Astrocyte (in vitro differentiated cells and primary cell): ENCODE measurements around the gene MORN4. TPM values are rescaled to one million over a fixed set of nuclear protein-coding genes. Genes with fewer than 3 reads are reported as not detected.
"Not testable (repeated sequence)": the region's sequence is repeated elsewhere in the genome, so short reads cannot be mapped to it uniquely, and the experiment has no call there.

Source experiments
- DNase-seq: peaks from one replicate; pipeline ENCODE4 v3.0.0-alpha.2; 2010; ENCODE audit warnings: low read depth
- FAIRE-seq: peaks from 2 replicates; lab custom pipeline; 2011; peaks lifted over from hg19 to GRCh38; lab: Jason Lieb, UNC
- H2AFZ ChIP-seq: 2 replicates; pipeline ENCODE4 v1.6.0; 2012; ENCODE audit warnings: low read depth, low read length, inconsistent platforms
- H3K27ac ChIP-seq: 2 replicates; pipeline ENCODE4 v1.5.1; 2011; ENCODE audit warnings: low read depth, low read length, inconsistent platforms
- H3K27me3 ChIP-seq: 2 replicates; pipeline ENCODE4 v1.6.0; 2011; ENCODE audit warnings: low read length, inconsistent platforms; ENCODE audit not compliant: insufficient read depth
- H3K36me3 ChIP-seq: 2 replicates; pipeline ENCODE4 v1.5.1; 2011; ENCODE audit warnings: low read length, inconsistent platforms; ENCODE audit not compliant: insufficient read depth
- H3K4me1 ChIP-seq: 2 replicates; pipeline ENCODE4 v1.5.1; 2011; ENCODE audit warnings: low read length, inconsistent platforms; ENCODE audit not compliant: insufficient read depth
- H3K4me2 ChIP-seq: 2 replicates; pipeline ENCODE4 v1.6.0; 2012; ENCODE audit warnings: low read length, inconsistent platforms
- H3K4me3 ChIP-seq: 2 replicates; pipeline ENCODE4 v1.5.1; 2011; ENCODE audit warnings: low read depth, mild to moderate bottlenecking, low read length, inconsistent platforms; ENCODE audit not compliant: insufficient read depth
- H3K79me2 ChIP-seq: 2 replicates; pipeline ENCODE4 v1.6.0; 2012; ENCODE audit warnings: mild to moderate bottlenecking, low read length, inconsistent platforms; ENCODE audit not compliant: insufficient read depth
- H3K9ac ChIP-seq: 2 replicates; pipeline ENCODE4 v1.6.0; 2012; ENCODE audit warnings: mild to moderate bottlenecking, low read length, inconsistent platforms
- H3K9me3 ChIP-seq: 2 replicates; pipeline ENCODE4 v1.5.1; 2012; ENCODE audit warnings: low read depth, mild to moderate bottlenecking, low read length, inconsistent platforms; ENCODE audit not compliant: insufficient read depth
- H4K20me1 ChIP-seq: 2 replicates; pipeline ENCODE4 v1.6.0; 2012; ENCODE audit warnings: low read length, inconsistent platforms; ENCODE audit not compliant: insufficient read depth
- H3K27ac Mint-ChIP-seq: one replicate; pipeline ENCODE4 v1.8.0; 2021; ENCODE audit warnings: mild to moderate bottlenecking, mixed read lengths; ENCODE audit not compliant: unreplicated experiment
- H3K27me3 Mint-ChIP-seq: one replicate; pipeline ENCODE4 v1.8.0; 2021; ENCODE audit warnings: low read depth, mixed read lengths; ENCODE audit not compliant: unreplicated experiment
- H3K36me3 Mint-ChIP-seq: one replicate; pipeline ENCODE4 v1.8.0; 2021; ENCODE audit warnings: low read depth, mixed read lengths; ENCODE audit not compliant: unreplicated experiment
- H3K4me1 Mint-ChIP-seq: one replicate; pipeline ENCODE4 v1.8.0; 2021; ENCODE audit warnings: low read depth, mixed read lengths; ENCODE audit not compliant: unreplicated experiment
- H3K4me3 Mint-ChIP-seq: one replicate; pipeline ENCODE4 v1.8.0; 2021; ENCODE audit warnings: mild to moderate bottlenecking, moderate library complexity, mixed read lengths; ENCODE audit not compliant: unreplicated experiment
- H3K9me3 Mint-ChIP-seq: one replicate; pipeline ENCODE4 v1.8.0; 2021; ENCODE audit warnings: mild to moderate bottlenecking, mixed read lengths; ENCODE audit not compliant: unreplicated experiment
- CTCF ChIP-seq: IDR thresholded peaks from 2 replicates; pipeline ENCODE4 v1.5.1; 2011; ENCODE audit warnings: low read depth, mild to moderate bottlenecking, inconsistent platforms, low read length, moderate library complexity; ENCODE audit not compliant: insufficient read depth
- EZH2 ChIP-seq: IDR thresholded peaks from 2 replicates; pipeline ENCODE4 v1.6.1; 2012; ENCODE audit warnings: mild to moderate bottlenecking, low read length, inconsistent platforms; ENCODE audit not compliant: insufficient read depth
- total RNA-seq: library from RNA; stranded (reverse); gene quantifications from 2 replicates; pipeline ENCODE4 v1.2.1, GENCODE V29; 2021

MORN4 gene
- total RNA-seq, 1 donor from 2014 or later, result 16.2 TPM

DNA sequence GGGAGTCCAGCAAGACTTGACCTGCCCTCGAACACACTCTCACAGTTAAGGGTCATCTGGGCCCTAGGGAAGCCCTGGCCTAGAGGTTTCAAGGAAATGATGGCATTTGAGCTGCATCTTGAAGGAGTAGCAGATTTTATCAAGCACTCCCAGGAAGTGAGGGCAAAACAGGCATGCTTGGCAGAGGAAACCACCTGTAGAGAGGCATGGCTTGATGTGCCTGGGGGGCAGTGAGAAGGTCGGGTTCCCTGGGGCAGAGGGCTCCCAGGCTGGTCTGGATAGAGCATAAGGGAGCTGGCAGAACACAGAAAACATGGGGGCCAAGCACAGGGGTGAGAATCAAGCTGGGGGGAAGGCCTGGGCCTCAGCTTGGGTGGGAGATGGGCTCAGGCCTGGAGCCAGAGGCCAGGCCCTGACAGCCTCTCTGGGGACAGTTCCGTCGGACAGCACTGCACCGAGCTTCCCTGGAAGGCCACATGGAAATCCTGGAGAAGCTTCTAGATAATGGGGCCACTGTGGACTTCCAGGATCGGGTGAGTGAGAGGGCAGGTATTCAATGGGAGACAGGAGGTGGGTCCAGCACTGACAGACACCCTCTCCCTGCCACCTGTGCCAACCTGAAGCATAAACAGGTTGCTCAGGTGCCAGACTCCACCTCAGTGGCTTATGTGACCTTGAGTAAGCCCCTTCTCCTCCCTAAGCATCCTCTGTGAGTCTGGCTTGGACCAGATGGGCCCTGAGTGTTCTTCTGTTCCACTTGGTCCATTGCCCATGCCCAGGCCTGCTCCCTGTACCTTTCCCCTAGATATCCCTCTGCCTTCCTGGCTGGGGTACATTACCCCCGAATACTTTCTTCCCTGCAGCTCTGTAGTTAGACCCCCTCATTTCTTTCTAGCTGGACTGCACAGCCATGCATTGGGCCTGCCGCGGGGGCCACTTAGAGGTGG lies 52.6 kb downstream of the MORN4 start:
- H3K4me1 ChIP-seq, result no peaks in the 10 kb centered on the region
- H3K4me3 Mint-ChIP-seq, result no peak overlapping the region
- no peaks in the 10 kb centered on the region for H4K20me1 ChIP-seq
- peaks cover 1% of the 10 kb centered on the region for H3K4me1 Mint-ChIP-seq
- H3K27me3 ChIP-seq, result no peaks in the 10 kb centered on the region
- peaks cover 3% of the 10 kb centered on the region for H3K36me3 Mint-ChIP-seq
- no peaks in the 10 kb centered on the region for H3K27me3 Mint-ChIP-seq
- H3K27ac Mint-ChIP-seq, result no peak overlapping the region
- no peaks in the 10 kb centered on the region for H3K79me2 ChIP-seq
- no peaks in the 10 kb centered on the region for H3K9me3 Mint-ChIP-seq
- H3K9ac ChIP-seq, result no peak overlapping the region
- H3K27ac ChIP-seq, result no peak overlapping the region
- H3K4me3 ChIP-seq, result no peak overlapping the region
- TF ChIP-seq CTCF (no peak), EZH2 (no peak)
- no peak for FAIRE-seq
- no peak overlapping the region for H3K4me2 ChIP-seq
- H3K36me3 ChIP-seq, result no peaks in the 10 kb centered on the region
- H3K9me3 ChIP-seq, result no peaks in the 10 kb centered on the region
- H2AFZ ChIP-seq, result no peak overlapping the region
- DNase-seq, result no peak

DNA sequence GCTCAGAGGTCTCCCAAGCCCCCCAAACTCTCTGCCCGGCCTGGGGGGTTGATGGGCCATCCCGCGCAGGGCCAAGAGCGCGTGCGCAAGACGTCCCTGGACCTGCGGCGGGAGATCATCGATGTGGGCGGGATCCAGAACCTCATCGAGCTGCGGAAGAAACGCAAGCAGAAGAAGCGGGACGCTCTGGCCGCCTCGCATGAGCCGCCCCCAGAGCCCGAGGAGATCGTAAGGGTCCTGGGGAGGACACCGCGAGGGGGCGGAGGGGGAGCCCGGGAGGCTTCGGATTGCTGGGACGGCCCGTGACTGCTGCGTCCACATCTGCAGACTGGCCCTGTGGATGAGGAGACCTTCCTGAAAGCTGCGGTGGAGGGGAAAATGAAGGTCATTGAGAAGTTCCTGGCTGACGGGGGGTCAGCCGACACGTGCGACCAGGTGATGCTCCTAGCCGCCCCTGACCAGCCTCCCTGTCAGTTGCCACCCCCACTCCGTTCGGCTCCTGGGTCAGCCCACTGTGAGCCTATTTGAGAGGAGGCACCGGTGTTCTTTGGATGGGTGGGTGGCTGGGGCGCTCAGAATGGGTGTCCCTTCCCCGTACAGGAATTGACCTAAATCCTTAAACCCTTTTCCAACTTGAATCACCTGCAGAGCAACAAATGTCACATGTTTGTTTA lies 55.0 kb downstream of the MORN4 start:
- Histone ChIP-seq H2AFZ (no peak overlapping the region), H3K9me3 (no peaks in the 10 kb centered on the region), H3K27me3 (no peaks in the 10 kb centered on the region), H3K4me1 (peaks cover 7% of the 10 kb centered on the region), H3K36me3 (no peaks in the 10 kb centered on the region), H3K4me2 (no peak overlapping the region), H3K79me2 (no peaks in the 10 kb centered on the region), H3K9ac (no peak overlapping the region), H3K4me3 (no peak overlapping the region), H3K27ac (no peak overlapping the region), H4K20me1 (no peaks in the 10 kb centered on the region)
- Mint-ChIP-seq H3K4me3 (no peak overlapping the region), H3K4me1 (peaks cover 13% of the 10 kb centered on the region), H3K36me3 (peaks cover 6% of the 10 kb centered on the region), H3K27me3 (no peaks in the 10 kb centered on the region), H3K27ac (no peak overlapping the region), H3K9me3 (no peaks in the 10 kb centered on the region)
- TF ChIP-seq EZH2 (no peak), CTCF (no peak)
- FAIRE-seq (no peak), DNase-seq (no peak)

DNA sequence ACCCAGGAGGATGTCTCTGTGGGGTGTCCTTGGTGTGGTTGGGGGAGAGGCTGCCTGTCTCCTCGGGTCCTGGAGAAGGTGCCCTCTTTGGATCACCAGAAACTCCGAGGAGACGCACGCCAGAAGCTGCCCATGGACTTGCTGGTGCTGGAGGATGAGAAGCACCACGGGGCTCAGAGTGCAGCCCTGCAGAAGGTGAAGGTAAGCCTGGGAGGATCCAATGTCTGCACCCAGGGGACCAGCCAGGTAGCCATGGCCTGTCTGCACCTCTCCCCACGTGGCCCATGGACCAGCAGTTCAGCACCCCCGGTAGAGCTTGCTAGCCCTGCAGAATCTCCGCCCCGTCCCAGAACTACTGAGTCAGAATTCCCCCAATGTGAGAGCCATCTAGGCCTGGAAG lies 55.6 kb downstream of the MORN4 start:
- Histone ChIP-seq H2AFZ (no peak overlapping the region), H4K20me1 (peaks cover 5% of the 10 kb centered on the region), H3K36me3 (no peaks in the 10 kb centered on the region), H3K4me1 (peaks cover 7% of the 10 kb centered on the region), H3K9ac (no peak overlapping the region), H3K27ac (no peak overlapping the region), H3K79me2 (no peaks in the 10 kb centered on the region), H3K4me2 (no peak overlapping the region), H3K27me3 (no peaks in the 10 kb centered on the region), H3K9me3 (no peaks in the 10 kb centered on the region), H3K4me3 (no peak overlapping the region)
- H3K4me3 Mint-ChIP-seq, result no peak overlapping the region
- H3K27me3 Mint-ChIP-seq, result no peaks in the 10 kb centered on the region
- H3K36me3 Mint-ChIP-seq, result peaks cover 6% of the 10 kb centered on the region
- H3K27ac Mint-ChIP-seq, result no peak overlapping the region
- FAIRE-seq (no peak), DNase-seq (no peak)
- no peak for TF ChIP-seq CTCF
- TF ChIP-seq EZH2, result no peak
- H3K9me3 Mint-ChIP-seq, result peaks cover 2% of the 10 kb centered on the region
- H3K4me1 Mint-ChIP-seq, result peaks cover 19% of the 10 kb centered on the region

GRCh38 chr10:97576487-97576886 lies 56.8 kb downstream of the MORN4 start:
- H3K9me3 Mint-ChIP-seq, H3K36me3 ChIP-seq, H3K9me3 ChIP-seq, H3K27me3 ChIP-seq, H3K4me3 ChIP-seq, H3K27ac ChIP-seq, H3K27me3 Mint-ChIP-seq, FAIRE-seq, DNase-seq, H3K4me2 ChIP-seq, H3K4me1 ChIP-seq, H3K9ac ChIP-seq, H2AFZ ChIP-seq, H3K36me3 Mint-ChIP-seq, H3K4me3 Mint-ChIP-seq, H3K79me2 ChIP-seq: not testable (repeated sequence)
- Mint-ChIP-seq H3K27ac (peak overlapping the region; percentile 47), H3K4me1 (peaks cover 26% of the 10 kb centered on the region)
- peaks cover 17% of the 10 kb centered on the region for H4K20me1 ChIP-seq
